OCI-LY7 (cell line): ENCODE results near the gene COL9A1. TPM values are rescaled to one million over a fixed set of nuclear protein-coding genes. Genes with fewer than 3 reads are reported as not detected.
A peak's percentile ranks its signal among the peaks of the same experiment; 100 is the strongest.

Source experiments
- BruUV-seq: library from RNA; stranded (reverse); fragments of 400-500 nt; replicated peaks from 2 replicates; lab custom pipeline; 2021; lab: Mats Ljungman, UMichigan
- CTCF ChIA-PET: fragments of 300-600 bp; sonication (Branson Sonifier 250); formaldehyde crosslinking; loops from one replicate; lab custom pipeline; 2022; ENCODE audit warnings: antibody characterized with exemption; ENCODE audit not compliant: unreplicated experiment; lab: Charles Lee
- POLR2A ChIA-PET: fragments of 300-600 bp; sonication (Branson Sonifier 250); formaldehyde crosslinking; loops from one replicate; lab custom pipeline; 2022; ENCODE audit warnings: antibody characterized with exemption; lab: Charles Lee
- DNase-seq: peaks from one replicate; pipeline ENCODE4 v3.0.0-alpha.2; 2015; ENCODE audit warnings: low spot score
- H2AFZ ChIP-seq: fragments of 200-600 bp; sonication (generic), shearing (Covaris generic); 2 replicates; pipeline ENCODE4 v1.6.1; 2014; ENCODE audit warnings: mild to moderate bottlenecking, antibody characterized with exemption, low read length, moderate library complexity
- H3K27ac ChIP-seq: fragments of 200-600 bp; sonication (generic); 2 replicates; pipeline ENCODE4 v1.5.1; 2014; ENCODE audit warnings: mixed run types, low read depth, mild to moderate bottlenecking, moderate library complexity, low read length, inconsistent platforms; ENCODE audit not compliant: poor library complexity, severe bottlenecking
- H3K36me3 ChIP-seq: fragments of 200-600 bp; sonication (generic); 2 replicates; pipeline ENCODE4 v1.6.1; 2014; ENCODE audit warnings: mild to moderate bottlenecking, antibody characterized with exemption, low read length, moderate library complexity, mixed read lengths; ENCODE audit not compliant: insufficient read depth
- H3K4me1 ChIP-seq: fragments of 200-600 bp; sonication (generic); 2 replicates; pipeline ENCODE4 v1.5.1; 2014; ENCODE audit warnings: mild to moderate bottlenecking, low read length; ENCODE audit not compliant: insufficient read depth, poor library complexity, severe bottlenecking
- H3K4me2 ChIP-seq: fragments of 200-600 bp; sonication (generic); 2 replicates; pipeline ENCODE4 v1.6.1; 2014; ENCODE audit warnings: mild to moderate bottlenecking, low read length
- H3K4me3 ChIP-seq: fragments of 200-600 bp; sonication (generic); 2 replicates; pipeline ENCODE4 v1.5.1; 2014; ENCODE audit warnings: mild to moderate bottlenecking, low read depth, low read length; ENCODE audit not compliant: poor library complexity, severe bottlenecking
- H3K79me2 ChIP-seq: fragments of 200-600 bp; sonication (generic); 2 replicates; pipeline ENCODE4 v1.6.1; 2016; ENCODE audit warnings: low read depth, mild to moderate bottlenecking, low read length, moderate library complexity, mixed read lengths; ENCODE audit not compliant: insufficient read depth
- H3K9me2 ChIP-seq: fragments of 200-600 bp; sonication (generic); 2 replicates; pipeline ENCODE4 v1.6.1; 2016; ENCODE audit warnings: mild to moderate bottlenecking, low read length, mixed read lengths; ENCODE audit not compliant: insufficient read depth
- H3K9me3 ChIP-seq: fragments of 200-600 bp; sonication (generic); 2 replicates; pipeline ENCODE4 v1.6.1; 2014; ENCODE audit warnings: mild to moderate bottlenecking, mixed run types, low read length, mixed read lengths
- H4K20me1 ChIP-seq: fragments of 200-600 bp; sonication (generic); 2 replicates; pipeline ENCODE4 v1.6.1; 2014; ENCODE audit warnings: mild to moderate bottlenecking, antibody characterized with exemption, low read length, moderate library complexity, mixed read lengths; ENCODE audit not compliant: insufficient read depth
- CTCF ChIP-seq: fragments of 200-600 bp; sonication (generic); conservative IDR thresholded peaks from 2 replicates; pipeline ENCODE4 v1.5.1; 2014; ENCODE audit warnings: mild to moderate bottlenecking, antibody characterized with exemption, low read length, moderate library complexity, mixed read lengths
- EZH2phosphoT487 ChIP-seq: fragments of 200-600 bp; sonication (generic); IDR thresholded peaks from 2 replicates; pipeline ENCODE4 v1.6.1; 2018; ENCODE audit warnings: low read depth, borderline replicate concordance, mild to moderate bottlenecking, mixed run types, antibody characterized with exemption, low read length, moderate library complexity, mixed read lengths
- intact Hi-C: fragments of 100-400 bp; cut with micrococcal nuclease; formaldehyde crosslinking; loops from one replicate; pipeline ENCODE4 v1.10.0; 2022; ENCODE audit not compliant: unreplicated experiment
- total RNA-seq, 2 experiments: library from RNA; depleted of rRNA in 1 of 2; stranded (reverse); fragments of >200 nt in 1 of 2; shearing (Covaris generic) in 1 of 2; gene quantifications; 2 replicates each; pipeline ENCODE4 v1.2.3, GENCODE V29; 2014 to 2022

The COL9A1 gene
- total RNA-seq, 2 experiments from 2014 or later: not detected

GRCh38 chr6:70314296-70314695, 11.4 kb upstream of the COL9A1 start:
- no peaks in the 10 kb centered on the region for H3K9me2 ChIP-seq
- POLR2A ChIA-PET: interaction anchor here (0.5 to 0.6 kb wide), 2 partner anchors 57 to 363 kb away, joined by 3 to 7 read pairs; no protein-coding TSS in a partner anchor
- H3K4me1 ChIP-seq: no peaks in the 10 kb centered on the region
- BruUV-seq: no TSS peak
- no peak overlapping the region for H2AFZ ChIP-seq
- intact Hi-C loops: loop anchor here (5.0 kb wide), 1 partner anchor 373 kb away; no protein-coding TSS in a partner anchor
- H3K4me2 ChIP-seq: no peak overlapping the region
- H3K4me3 ChIP-seq: no peak overlapping the region
- H3K36me3 ChIP-seq: no peaks in the 10 kb centered on the region
- H4K20me1 ChIP-seq: no peaks in the 10 kb centered on the region
- no peaks in the 10 kb centered on the region for H3K79me2 ChIP-seq
- no peaks in the 10 kb centered on the region for H3K9me3 ChIP-seq
- no peak for DNase-seq
- H3K27ac ChIP-seq: no peak overlapping the region
- TF ChIP-seq EZH2phosphoT487 (no peak), CTCF (no peak)
- CTCF ChIA-PET: no interaction called here

- H3K4me2 ChIP-seq: no peak overlapping the region
- ChIA-PET POLR2A (no interaction called here), CTCF (no interaction called here)
- no peak for TF ChIP-seq CTCF
- no peak for TF ChIP-seq EZH2phosphoT487
- no peaks in the 10 kb centered on the region for H3K36me3 ChIP-seq
- no peak overlapping the region for H3K27ac ChIP-seq
- intact Hi-C loops: loop anchor here (5.0 kb wide), 1 partner anchor 375 kb away; no protein-coding TSS in a partner anchor
- H2AFZ ChIP-seq: no peak overlapping the region
- no peaks in the 10 kb centered on the region for H3K4me1 ChIP-seq
- H3K4me3 ChIP-seq: no peak overlapping the region
- H3K9me3 ChIP-seq: no peaks in the 10 kb centered on the region
- no peak for DNase-seq
- no peaks in the 10 kb centered on the region for H3K79me2 ChIP-seq
- H3K9me2 ChIP-seq: no peaks in the 10 kb centered on the region
- BruUV-seq: no TSS peak
- H4K20me1 ChIP-seq: no peaks in the 10 kb centered on the region
These were observed 9.4 kb upstream of the COL9A1 start for GRCh38 chr6:70312165-70312745.

GRCh38 chr6:70310063-70310694, 7.3 kb upstream of the COL9A1 start:
- Histone ChIP-seq H4K20me1 (no peaks in the 10 kb centered on the region), H3K4me1 (no peaks in the 10 kb centered on the region), H2AFZ (no peak overlapping the region), H3K4me2 (no peak overlapping the region), H3K27ac (no peak overlapping the region), H3K9me2 (no peaks in the 10 kb centered on the region), H3K9me3 (no peaks in the 10 kb centered on the region), H3K79me2 (no peaks in the 10 kb centered on the region), H3K36me3 (no peaks in the 10 kb centered on the region), H3K4me3 (no peak overlapping the region)
- no peak for TF ChIP-seq EZH2phosphoT487
- TF ChIP-seq CTCF: peak; percentile 88
- no TSS peak for BruUV-seq
- intact Hi-C loops: loop anchor here (2.0 to 5.0 kb wide), 3 partner anchors 59 to 703 kb away; no protein-coding TSS in a partner anchor
- ChIA-PET CTCF (no interaction called here), POLR2A (interaction anchor here (0.6 to 1.2 kb wide), 5 partner anchors 17 to 634 kb away, joined by 3 to 5 read pairs (median 3); no protein-coding TSS in a partner anchor)
- DNase-seq: peak; percentile 38
